GM21786 (cell line): ENCODE measurements around the gene WSB1.
"Not testable (repeated sequence)": the region's sequence is repeated elsewhere in the genome, so short reads cannot be mapped to it uniquely, and the experiment has no call there.

Experiments used
- ATAC-seq: cut with Tn5 transposase; IDR thresholded peaks from one replicate; pipeline ENCODE4 v1.9.1; 2021; ENCODE audit not compliant: unreplicated experiment

WSB1 gene

GRCh38 chr17:27279132-27279531 is 14.8 kb upstream of the WSB1 start:
- ATAC-seq, result not testable (repeated sequence)

GRCh38 chr17:27280527-27280926 is 13.4 kb upstream of the WSB1 start:
- no peak for ATAC-seq

DNA sequence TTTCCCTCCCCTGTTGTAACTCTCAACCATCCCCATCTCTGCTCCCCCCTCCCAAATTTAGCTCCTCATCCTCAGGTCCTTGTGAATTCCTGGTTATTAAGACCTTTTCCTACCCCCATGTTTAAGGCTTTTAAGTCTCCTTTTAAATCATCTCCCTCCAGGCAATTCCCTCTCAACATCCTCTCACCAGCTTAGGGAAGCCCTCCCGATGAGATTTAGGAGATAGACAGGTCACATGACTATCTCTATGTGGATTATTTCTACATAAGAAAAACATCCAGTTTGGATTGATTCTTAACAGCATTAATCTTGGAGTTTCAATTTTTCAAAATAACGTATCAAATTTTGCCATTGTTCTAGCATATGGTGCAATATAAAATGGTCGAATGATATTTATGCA is 12.5 kb upstream of the WSB1 start:
- ATAC-seq, result no peak

DNA sequence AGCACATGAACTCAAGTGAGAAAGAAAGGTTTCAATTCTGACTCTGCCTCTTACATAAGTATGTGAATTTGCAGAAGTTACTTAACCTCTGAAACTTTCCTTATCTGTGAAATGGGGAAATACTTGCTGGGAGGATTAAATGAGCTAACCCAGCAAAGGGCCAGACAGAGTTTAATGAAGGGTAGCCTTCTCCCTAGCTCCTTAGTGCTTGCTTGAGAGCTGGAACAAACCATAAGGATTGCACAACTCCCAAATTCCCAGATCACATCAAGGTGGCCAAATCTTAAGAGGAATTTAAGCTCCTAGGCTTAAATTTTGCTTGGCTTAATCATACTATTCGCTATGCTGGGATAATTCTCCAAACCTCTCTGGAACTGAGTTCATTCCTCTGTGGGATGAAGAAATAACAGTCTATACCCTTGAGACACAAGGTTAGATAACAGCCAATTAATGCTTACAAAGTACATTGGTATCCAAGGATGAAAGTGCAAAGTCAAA is 11.8 kb upstream of the WSB1 start:
- ATAC-seq, result no peak

GRCh38 chr17:27283060-27283459 is 10.9 kb upstream of the WSB1 start:
- ATAC-seq, result no peak

- ATAC-seq, result no peak
Observed at GRCh38 chr17:27283751-27284150, 10.2 kb upstream of the WSB1 start.

GRCh38 chr17:27284811-27285415 is 9.0 kb upstream of the WSB1 start:
- no peak for ATAC-seq

DNA sequence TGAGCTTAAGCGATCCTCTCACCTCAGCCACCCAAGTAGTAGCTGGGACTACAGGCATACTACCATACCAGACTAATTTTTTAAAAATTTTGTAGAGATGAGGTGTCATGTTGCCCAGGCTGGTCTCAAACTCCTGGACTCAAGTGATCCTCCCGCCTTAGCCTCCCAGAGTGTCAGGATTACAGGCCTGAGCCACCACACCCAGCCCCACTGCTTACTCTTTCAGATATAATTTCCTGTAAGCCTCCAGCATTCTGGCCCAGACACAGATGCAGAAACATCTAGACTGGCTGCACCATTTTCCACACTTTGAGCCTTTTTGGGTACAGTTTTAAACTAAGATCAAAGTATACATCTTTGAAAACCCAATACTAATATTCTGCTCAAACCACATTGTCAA is 8.4 kb upstream of the WSB1 start:
- no peak for ATAC-seq

DNA sequence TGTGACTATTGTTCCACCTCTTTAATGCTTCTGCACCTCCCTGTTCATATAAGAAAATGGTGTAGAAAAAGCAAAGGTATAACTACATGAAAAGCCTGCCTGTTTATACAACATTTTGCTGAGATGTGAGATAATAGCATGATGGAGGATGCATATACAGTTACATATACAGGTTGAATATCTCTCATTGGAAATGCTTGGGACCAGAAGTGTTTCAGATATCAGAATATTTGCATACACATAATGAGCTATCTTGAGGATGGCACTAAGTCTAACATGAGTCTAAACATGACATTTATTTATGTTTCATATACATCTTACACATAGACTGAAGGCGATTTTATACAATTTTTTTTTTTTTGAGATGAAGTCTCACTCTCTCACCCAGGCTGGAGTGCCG is 5.7 kb upstream of the WSB1 start:
- ATAC-seq, result no peak

DNA sequence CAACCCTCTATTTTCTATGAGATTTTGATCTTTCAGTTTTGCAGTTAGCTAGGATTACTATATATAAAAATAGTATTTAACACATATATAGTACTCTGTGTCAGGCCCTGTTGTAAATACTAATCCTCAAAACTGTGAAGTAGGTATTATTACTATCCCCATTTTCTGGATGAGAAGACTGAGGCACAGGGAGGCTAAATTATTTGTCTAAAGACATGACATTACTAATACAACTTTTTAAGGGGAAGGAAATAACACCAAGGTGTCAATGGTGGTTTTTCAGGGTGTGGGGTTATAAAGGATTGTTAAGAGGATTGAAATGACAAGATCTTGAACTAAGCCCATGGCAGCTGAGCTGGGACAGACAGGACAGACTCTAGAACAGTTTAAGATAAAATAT is 4.1 kb upstream of the WSB1 start:
- ATAC-seq, result no peak

DNA sequence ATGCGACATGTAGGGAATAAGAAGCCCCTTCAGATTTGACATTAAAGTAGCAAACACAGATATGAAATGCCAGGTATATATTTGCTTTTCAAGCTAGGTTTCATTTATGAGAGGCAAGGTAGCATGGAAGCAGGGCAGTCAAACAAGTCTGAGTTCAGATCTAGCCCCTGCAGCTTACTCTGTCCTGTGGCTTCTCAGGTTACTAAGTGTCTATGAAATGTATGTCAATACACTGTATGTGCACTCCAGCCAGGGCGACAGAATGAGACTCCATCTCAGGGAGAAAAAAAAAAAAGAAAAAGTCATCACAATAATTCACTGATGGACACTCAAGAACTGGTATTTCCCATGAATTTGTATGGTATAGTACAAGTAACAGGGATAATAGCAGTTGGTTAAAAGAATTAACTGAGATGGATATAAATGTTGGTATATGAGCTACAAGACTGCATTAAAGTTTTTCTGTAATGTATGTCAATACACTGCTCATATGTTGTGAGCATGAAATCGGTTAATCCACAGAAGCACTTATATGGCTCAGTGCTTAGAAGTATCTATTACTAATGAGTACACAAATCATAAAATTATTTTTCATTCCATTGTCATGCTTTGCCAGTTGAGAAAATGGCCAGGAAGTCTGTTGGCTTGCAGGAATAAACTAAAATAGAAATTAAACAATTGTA is 2.9 kb upstream of the WSB1 start:
- ATAC-seq, result no peak

- ATAC-seq, result no peak
Observed at GRCh38 chr17:27293359-27293897, 486 bp upstream of the WSB1 start.

DNA sequence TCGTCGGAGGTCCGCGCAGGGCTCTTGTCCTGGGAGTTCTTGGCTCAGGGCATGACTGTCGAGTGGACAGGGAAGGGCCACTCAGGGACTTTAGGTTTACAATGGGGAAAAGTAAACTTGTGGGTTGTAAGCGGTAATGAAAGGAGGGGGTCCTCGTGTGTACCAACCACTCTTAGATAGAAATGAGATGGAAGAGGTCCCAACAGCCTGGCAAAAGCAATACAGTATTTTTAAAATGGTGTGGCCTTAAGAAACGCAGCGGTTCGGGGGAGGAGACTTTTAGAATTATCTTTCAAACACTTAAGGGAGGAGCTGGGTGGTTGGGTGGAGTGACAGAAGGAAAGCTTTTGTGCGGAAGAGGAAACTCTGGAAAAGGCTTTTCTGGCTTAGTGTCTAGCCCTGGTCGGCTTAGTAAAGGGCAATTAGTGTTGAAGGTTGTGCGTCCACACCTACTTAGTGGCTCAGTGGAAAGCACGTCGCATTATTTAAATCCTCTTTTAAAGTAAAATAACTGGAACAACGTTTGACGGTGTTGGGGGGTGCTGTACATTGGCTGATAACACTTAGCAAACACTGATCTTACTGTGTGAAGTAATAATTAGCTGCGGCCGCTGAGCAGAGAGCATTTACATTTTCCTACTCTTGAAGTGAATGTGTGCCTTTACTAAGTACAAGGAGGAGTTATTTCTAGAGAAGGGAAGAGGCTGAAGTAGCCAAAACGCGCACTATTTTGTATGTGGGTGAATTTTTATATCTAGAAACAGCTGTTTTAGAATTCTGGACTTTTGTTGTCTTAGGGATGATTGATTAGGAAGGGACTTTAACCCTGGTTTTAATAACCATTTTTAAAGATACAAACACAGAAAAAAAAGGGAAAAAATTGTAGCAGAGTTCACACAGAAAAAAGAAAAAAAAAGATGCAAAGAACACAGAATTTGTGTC is 1.0 kb downstream of the WSB1 start:
- ATAC-seq, result peak; percentile 36

DNA sequence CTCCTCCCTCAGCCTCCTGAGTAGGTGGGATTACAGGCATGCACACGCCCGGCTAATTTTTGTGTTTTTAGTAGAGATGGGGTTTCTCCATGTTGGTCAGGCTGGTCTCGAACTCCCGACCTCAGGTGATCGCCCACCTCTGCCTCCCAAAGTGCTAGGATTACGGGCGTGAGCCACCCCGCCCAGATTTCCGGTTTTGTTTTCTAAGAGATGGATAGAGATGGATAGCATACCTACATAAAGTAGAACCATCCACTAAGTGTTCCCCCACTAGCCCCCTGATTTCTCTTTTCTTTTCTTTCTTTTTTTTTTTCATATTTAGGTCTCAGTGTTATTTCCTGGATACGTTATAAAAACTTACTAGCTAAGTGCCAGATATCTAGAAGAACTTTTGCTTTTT is 2.0 kb downstream of the WSB1 start:
- no peak for ATAC-seq

DNA sequence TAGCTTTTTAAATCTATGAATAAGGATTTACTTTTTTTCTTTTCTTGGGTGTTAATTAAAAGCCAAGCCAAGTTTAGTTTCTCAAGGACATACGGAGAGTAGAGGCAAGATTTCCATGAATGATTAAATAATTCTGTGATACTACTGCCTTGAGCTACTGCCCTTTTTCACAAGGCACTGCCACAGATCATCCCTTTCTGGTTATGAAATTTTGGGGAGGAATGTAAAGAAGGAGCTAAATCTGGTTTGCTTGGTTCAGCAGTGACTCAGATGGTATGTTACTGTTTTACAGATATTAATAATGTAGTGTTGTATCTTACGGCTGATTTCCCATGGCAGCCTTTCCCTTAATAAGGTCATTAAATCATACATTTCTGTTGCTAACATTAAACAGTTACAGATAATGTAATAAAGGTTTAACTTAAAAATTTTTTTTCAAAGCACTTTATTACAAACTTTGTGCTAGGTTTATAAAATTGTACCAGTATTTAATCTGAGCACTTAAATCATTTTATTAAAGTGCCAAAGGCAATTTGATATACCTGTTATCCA is 2.6 kb downstream of the WSB1 start:
- no peak for ATAC-seq

- ATAC-seq, result no peak
Observed at GRCh38 chr17:27299384-27300049, 5.6 kb downstream of the WSB1 start.

DNA sequence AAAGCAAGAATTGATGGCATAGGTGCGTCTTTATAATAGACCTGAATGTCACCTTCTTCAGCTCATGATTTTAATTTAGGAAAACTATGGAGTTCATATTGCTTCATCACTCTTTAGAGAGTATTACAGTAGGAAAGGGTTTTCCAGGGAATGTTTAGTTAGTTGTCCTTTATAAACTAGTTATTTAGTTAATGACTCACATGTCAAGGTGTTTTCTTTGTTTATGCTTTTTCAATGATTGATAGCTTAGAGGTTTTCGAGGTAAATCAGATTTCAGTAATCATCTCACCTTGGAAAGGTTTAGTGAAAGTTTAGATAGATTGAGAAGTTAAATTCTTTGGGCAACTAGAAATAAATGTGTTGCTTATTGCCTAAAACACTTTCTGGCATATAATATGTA is 9.8 kb downstream of the WSB1 start:
- ATAC-seq, result no peak

- ATAC-seq, result no peak
Observed at GRCh38 chr17:27306276-27306835, 12.4 kb downstream of the WSB1 start.

- no peak for ATAC-seq
Observed at GRCh38 chr17:27310565-27311110, 16.7 kb downstream of the WSB1 start.

DNA sequence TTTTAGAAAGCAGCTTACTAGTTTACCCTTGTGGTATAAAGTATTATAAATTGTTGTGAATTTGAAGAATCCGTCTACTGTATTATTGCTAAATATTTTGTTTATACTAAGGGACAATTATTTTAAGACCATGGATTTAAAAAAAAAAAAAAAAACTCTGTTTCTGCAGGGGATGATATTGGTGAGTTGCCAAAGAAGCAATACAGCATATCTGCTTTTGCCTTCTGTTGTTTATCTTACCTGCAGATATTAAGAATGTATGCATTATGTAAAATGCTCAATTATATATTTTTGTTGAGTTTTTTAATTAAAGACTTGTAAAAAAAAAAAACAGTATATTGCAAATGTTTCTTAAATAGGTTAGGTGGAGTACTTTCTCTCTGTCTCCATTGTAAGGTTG is 19.4 kb downstream of the WSB1 start:
- ATAC-seq, result no peak
